GM12892 (cell line): ENCODE results near the gene USP16.

Experiments used
- POLR2A ChIP-seq: IDR thresholded peaks from 2 replicates; pipeline ENCODE4 v1.6.1; 2011; ENCODE audit warnings: low read depth, low read length, control low read depth
- POLR2AphosphoS5 ChIP-seq: IDR thresholded peaks from 2 replicates; pipeline ENCODE4 v1.6.1; 2011; ENCODE audit warnings: low read depth, low read length, control low read depth
- TAF1 ChIP-seq: IDR thresholded peaks from 2 replicates; pipeline ENCODE4 v1.6.1; 2011; ENCODE audit warnings: low read depth, mild to moderate bottlenecking, control low read depth, low read length, borderline replicate concordance

- TF ChIP-seq POLR2A (no peak), POLR2AphosphoS5 (no peak), TAF1 (no peak)
Measured at GRCh38 chr21:29074783-29075182, 50.3 kb downstream of the USP16 start.
